ENCODE measurements around the gene ROBO1.

DNA sequence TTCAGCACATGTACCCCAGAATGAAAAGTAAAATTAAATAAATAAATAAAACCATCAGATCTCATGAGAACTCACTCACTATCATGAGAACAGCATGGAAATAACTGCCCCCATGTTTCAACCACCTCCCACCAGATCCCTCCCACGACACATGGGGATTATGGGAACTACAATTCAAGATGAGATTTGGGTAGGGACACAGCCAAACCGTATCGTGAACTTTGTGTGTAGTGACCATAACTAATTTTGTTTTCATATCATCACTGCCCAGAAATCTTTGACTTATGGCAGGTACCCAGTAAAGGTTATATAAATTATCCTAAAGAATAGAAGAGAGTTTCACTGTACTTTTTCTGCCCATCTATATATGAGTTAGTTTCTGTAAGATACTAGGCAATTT is 766.5 kb downstream of the ROBO1 start:
- TF ChIP-seq GABPA (IDR thresholded peaks at IDR 0.05 in 1 of 2, conservative IDR thresholded peaks at IDR 0.05 in 1 of 2) (no peak), YY1 (IDR thresholded peaks at IDR 0.05) (no peak), TAF1 (conservative IDR thresholded peaks at IDR 0.05) (no peak), JUND (IDR thresholded peaks at IDR 0.05) (no peak), RAD21 (IDR thresholded peaks at IDR 0.05) (no peak), RXRA (IDR thresholded peaks at IDR 0.05) (no peak), EGR1 (IDR thresholded peaks at IDR 0.05; ENCODE audit: low read depth in 2 of 2) (no peak), NR2F2 (IDR thresholded peaks at IDR 0.05) (no peak)
- TF ChIP-seq, protein P1, sequence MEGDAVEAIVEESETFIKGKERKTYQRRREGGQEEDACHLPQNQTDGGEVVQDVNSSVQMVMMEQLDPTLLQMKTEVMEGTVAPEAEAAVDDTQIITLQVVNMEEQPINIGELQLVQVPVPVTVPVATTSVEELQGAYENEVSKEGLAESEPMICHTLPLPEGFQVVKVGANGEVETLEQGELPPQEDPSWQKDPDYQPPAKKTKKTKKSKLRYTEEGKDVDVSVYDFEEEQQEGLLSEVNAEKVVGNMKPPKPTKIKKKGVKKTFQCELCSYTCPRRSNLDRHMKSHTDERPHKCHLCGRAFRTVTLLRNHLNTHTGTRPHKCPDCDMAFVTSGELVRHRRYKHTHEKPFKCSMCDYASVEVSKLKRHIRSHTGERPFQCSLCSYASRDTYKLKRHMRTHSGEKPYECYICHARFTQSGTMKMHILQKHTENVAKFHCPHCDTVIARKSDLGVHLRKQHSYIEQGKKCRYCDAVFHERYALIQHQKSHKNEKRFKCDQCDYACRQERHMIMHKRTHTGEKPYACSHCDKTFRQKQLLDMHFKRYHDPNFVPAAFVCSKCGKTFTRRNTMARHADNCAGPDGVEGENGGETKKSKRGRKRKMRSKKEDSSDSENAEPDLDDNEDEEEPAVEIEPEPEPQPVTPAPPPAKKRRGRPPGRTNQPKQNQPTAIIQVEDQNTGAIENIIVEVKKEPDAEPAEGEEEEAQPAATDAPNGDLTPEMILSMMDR (IDR thresholded peaks at IDR 0.05; ENCODE audit: low read depth, low read length, missing input control) = no peak
- TF ChIP-seq, protein P2, sequence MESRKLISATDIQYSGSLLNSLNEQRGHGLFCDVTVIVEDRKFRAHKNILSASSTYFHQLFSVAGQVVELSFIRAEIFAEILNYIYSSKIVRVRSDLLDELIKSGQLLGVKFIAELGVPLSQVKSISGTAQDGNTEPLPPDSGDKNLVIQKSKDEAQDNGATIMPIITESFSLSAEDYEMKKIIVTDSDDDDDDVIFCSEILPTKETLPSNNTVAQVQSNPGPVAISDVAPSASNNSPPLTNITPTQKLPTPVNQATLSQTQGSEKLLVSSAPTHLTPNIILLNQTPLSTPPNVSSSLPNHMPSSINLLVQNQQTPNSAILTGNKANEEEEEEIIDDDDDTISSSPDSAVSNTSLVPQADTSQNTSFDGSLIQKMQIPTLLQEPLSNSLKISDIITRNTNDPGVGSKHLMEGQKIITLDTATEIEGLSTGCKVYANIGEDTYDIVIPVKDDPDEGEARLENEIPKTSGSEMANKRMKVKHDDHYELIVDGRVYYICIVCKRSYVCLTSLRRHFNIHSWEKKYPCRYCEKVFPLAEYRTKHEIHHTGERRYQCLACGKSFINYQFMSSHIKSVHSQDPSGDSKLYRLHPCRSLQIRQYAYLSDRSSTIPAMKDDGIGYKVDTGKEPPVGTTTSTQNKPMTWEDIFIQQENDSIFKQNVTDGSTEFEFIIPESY (IDR thresholded peaks at IDR 0.05) = no peak
- TF ChIP-seq, protein P3, sequence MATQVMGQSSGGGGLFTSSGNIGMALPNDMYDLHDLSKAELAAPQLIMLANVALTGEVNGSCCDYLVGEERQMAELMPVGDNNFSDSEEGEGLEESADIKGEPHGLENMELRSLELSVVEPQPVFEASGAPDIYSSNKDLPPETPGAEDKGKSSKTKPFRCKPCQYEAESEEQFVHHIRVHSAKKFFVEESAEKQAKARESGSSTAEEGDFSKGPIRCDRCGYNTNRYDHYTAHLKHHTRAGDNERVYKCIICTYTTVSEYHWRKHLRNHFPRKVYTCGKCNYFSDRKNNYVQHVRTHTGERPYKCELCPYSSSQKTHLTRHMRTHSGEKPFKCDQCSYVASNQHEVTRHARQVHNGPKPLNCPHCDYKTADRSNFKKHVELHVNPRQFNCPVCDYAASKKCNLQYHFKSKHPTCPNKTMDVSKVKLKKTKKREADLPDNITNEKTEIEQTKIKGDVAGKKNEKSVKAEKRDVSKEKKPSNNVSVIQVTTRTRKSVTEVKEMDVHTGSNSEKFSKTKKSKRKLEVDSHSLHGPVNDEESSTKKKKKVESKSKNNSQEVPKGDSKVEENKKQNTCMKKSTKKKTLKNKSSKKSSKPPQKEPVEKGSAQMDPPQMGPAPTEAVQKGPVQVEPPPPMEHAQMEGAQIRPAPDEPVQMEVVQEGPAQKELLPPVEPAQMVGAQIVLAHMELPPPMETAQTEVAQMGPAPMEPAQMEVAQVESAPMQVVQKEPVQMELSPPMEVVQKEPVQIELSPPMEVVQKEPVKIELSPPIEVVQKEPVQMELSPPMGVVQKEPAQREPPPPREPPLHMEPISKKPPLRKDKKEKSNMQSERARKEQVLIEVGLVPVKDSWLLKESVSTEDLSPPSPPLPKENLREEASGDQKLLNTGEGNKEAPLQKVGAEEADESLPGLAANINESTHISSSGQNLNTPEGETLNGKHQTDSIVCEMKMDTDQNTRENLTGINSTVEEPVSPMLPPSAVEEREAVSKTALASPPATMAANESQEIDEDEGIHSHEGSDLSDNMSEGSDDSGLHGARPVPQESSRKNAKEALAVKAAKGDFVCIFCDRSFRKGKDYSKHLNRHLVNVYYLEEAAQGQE (IDR thresholded peaks at IDR 0.05) = no peak
- TF ChIP-seq, protein P4, sequence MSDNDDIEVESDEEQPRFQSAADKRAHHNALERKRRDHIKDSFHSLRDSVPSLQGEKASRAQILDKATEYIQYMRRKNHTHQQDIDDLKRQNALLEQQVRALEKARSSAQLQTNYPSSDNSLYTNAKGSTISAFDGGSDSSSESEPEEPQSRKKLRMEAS (IDR thresholded peaks at IDR 0.05) = no peak
